H1 (cell line): ENCODE measurements around the gene NRL. TPM values are rescaled to one million over a fixed set of nuclear protein-coding genes. Genes with fewer than 3 reads are reported as not detected.
A peak's percentile ranks its signal among the peaks of the same experiment; 100 is the strongest.

Experiments used
- ASH2L ChIP-seq: fragments of 200-600, 300-600 bp; sonication (generic); IDR thresholded peaks from one replicate; pipeline ENCODE4 v1.7.1; 2017; ENCODE audit warnings: low read length
- ATF3 ChIP-seq: IDR thresholded peaks from 2 replicates; pipeline ENCODE4 v1.6.1; 2011; ENCODE audit warnings: low read depth, mild to moderate bottlenecking, low read length; ENCODE audit not compliant: insufficient read depth
- BACH1 ChIP-seq: IDR thresholded peaks from 2 replicates; pipeline ENCODE4 v1.6.1; 2012; ENCODE audit warnings: low read length, improper control_type of control experiment
- CBX5 ChIP-seq: fragments of 300-800, 300-1000 bp; sonication (generic); IDR thresholded peaks from 2 replicates; pipeline ENCODE4 v1.7.1; 2016; ENCODE audit warnings: antibody characterized with exemption, low read length, low read depth
- CEBPB ChIP-seq: IDR thresholded peaks from 2 replicates; pipeline ENCODE4 v1.6.1; 2012; ENCODE audit warnings: low read depth, low read length
- E2F6 ChIP-seq: IDR thresholded peaks from 2 replicates; pipeline ENCODE4 v1.6.1; 2012; ENCODE audit warnings: inconsistent platforms
- GABPA ChIP-seq: IDR thresholded peaks from 2 replicates; pipeline ENCODE4 v1.6.1; 2011; ENCODE audit warnings: mild to moderate bottlenecking, low read length, moderate library complexity, borderline replicate concordance; ENCODE audit not compliant: insufficient read depth
- HDAC6 ChIP-seq: IDR thresholded peaks from one replicate; pipeline ENCODE4 v1.7.1; 2012; ENCODE audit warnings: low read depth, mild to moderate bottlenecking, inconsistent platforms, low read length, moderate library complexity
- PHF8 ChIP-seq: fragments of 200-600 bp; sonication (generic); conservative IDR thresholded peaks from 2 replicates; pipeline ENCODE4 v1.7.1; 2012; ENCODE audit warnings: low read depth, mild to moderate bottlenecking, inconsistent platforms, low read length, moderate library complexity
- POLR2A ChIP-seq, 2 experiments: IDR thresholded peaks; 1 replicate in 1 of 2; 2 replicates in 1 of 2; pipeline ENCODE4 v1.6.1; 2011; ENCODE audit warnings: low read depth in 2 of 2, low read length in 2 of 2, mild to moderate bottlenecking in 2 of 2; ENCODE audit errors: control extremely low read depth in 1 of 2
- POU5F1 ChIP-seq: IDR thresholded peaks from 2 replicates; pipeline ENCODE4 v1.6.1; 2011; ENCODE audit warnings: low read depth, mild to moderate bottlenecking, low read length, moderate library complexity
- RFX5 ChIP-seq: IDR thresholded peaks from 2 replicates; pipeline ENCODE4 v1.6.1; 2011; ENCODE audit warnings: low read depth, low read length, improper control_type of control experiment, borderline replicate concordance
- RXRA ChIP-seq: IDR thresholded peaks from 2 replicates; pipeline ENCODE4 v1.6.1; 2011; ENCODE audit warnings: low read depth, mild to moderate bottlenecking, low read length, moderate library complexity; ENCODE audit not compliant: insufficient read depth
- SIN3A ChIP-seq, 2 experiments: IDR thresholded peaks in 1 of 2; conservative IDR thresholded peaks in 1 of 2; 2 replicates each; pipeline ENCODE4 v1.6.1; 2011 to 2012; ENCODE audit warnings: low read length in 2 of 2, improper control_type of control experiment in 1 of 2, low read depth in 1 of 2, mild to moderate bottlenecking in 1 of 2
- SIRT6 ChIP-seq: IDR thresholded peaks from one replicate; pipeline ENCODE4 v1.7.1; 2012; ENCODE audit warnings: low read length, inconsistent platforms
- SP1 ChIP-seq: IDR thresholded peaks from 2 replicates; pipeline ENCODE4 v1.6.1; 2011; ENCODE audit warnings: low read depth, low read length
- TAF1 ChIP-seq: IDR thresholded peaks from 2 replicates; pipeline ENCODE4 v1.6.1; 2011; ENCODE audit warnings: mild to moderate bottlenecking, low read depth, low read length
- TAF7 ChIP-seq: optimal IDR thresholded peaks from 2 replicates; pipeline ENCODE3; 2011; ENCODE audit warnings: low read depth, mild to moderate bottlenecking, inconsistent platforms, low read length, moderate library complexity, borderline replicate concordance
- YY1 ChIP-seq: IDR thresholded peaks from 2 replicates; pipeline ENCODE4 v1.6.1; 2011; ENCODE audit warnings: low read depth, mild to moderate bottlenecking, low read length
- polyA plus RNA-seq, 7 experiments: library from polyadenylated mRNA; depleted of rRNA in 3 of 7; stranded (reverse) in 5 of 7; unstranded in 2 of 7; fragments of >200 nt in 5 of 7; fragments of 200-250 nt in 2 of 7; gene quantifications; 1 replicate in 5 of 7; 2 replicates in 1 of 7; 4 replicates in 1 of 7; pipeline versions ENCODE4 v1.2.1 to v1.2.3, GENCODE V29; 2011 to 2013; ENCODE audit warnings: missing spikeins in 2 of 7, mixed read lengths in 2 of 7
- total RNA-seq: library from RNA; stranded (reverse); fragmentation: NEBNext Ultra II Directional; extraction: Animal tissue kit (Norgen Biotek cat#: 25700); gene quantifications from 2 replicates; pipeline ENCODE4 v1.2.1, GENCODE V29; 2021

NRL gene
- total and polyA plus RNA-seq, 2 of the 8 experiments (the other 6 are each of a cell fraction or from before 2014, with no cell fraction given): 1.1 to 2.2 TPM

GRCh38 chr14:24146978-24147760 lies 32.4 kb upstream of the NRL start, which contains the start of gene RNF31 (continued):
- TF ChIP-seq POLR2A (IDR thresholded peaks at IDR 0.05; ENCODE audit: control extremely low read depth in 1 of 2, low read depth in 2 of 2, low read length in 2 of 2) (peak in 1 of 2 experiments; percentile 55; a peak in 1 of 3 replicates), SIRT6 (no peak), TAF7 (no peak), TAF1 (0 out of 2 replicates have a peak, but pooled peaks have one; percentile 8), GABPA (no peak), SIN3A (conservative IDR thresholded peaks at IDR 0.05 in 1 of 2, IDR thresholded peaks at IDR 0.05 in 1 of 2; ENCODE audit: low read depth in 1 of 2, low read length in 2 of 2) (0 out of 4 replicates have a peak, but pooled peaks of 1 of the 2 experiments have one; percentile 17), CBX5 (no peak), ATF3 (no peak), BACH1 (no peak), E2F6 (no peak), ASH2L (peak; percentile 33), PHF8 (peak; percentile 34; the same call in 1 of the 2 replicates), RFX5 (no peak), CEBPB (no peak), SP1 (peak; percentile 54; the same call in 1 of the 2 replicates), HDAC6 (no peak), POU5F1 (no peak), YY1 (no peak), RXRA (no peak)
